ENCODE data around the gene ZNF512B.
A peak's percentile ranks its signal among the peaks of the same experiment; 100 is the strongest.
"Not testable (repeated sequence)": the region's sequence is repeated elsewhere in the genome, so short reads cannot be mapped to it uniquely, and the experiment has no call there.

ZNF512B gene

DNA sequence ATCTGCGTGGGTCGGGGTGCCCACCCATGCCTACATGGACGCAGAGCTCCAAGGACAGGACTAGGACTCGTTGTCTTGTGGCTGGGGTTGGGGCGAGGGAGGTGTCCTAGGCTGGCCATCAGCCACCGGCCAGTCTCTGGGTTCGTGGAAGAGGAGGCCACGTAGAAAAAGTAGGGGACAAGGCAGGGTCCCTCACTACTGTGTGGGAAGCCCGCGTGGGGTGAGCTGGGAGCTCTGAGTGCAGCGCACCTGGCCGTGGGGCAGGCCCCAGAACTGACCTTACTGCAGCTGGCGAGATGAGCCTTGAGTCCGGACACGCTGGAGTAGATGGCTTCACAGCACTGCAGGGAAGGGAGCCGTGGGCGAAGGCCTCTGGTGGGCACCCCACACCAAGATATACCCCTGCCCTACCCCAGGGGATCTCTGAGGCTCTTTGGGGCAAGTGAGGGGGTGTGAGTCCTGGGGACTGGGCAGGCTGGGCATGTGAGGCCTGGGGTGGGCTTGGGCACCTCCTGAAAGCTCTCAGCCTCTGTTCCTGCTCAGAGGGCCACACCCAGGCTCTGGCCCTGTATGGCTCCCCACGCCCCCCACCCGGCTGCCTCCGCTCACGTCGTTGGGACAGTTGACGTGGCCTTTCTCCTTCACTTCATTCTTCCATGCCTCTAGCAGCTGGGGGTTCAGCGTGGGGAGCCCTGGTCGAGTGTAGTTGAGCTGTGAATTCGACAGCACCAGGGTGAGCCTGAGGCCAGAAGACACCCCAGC is 7.9 kb downstream of the ZNF512B start:
- no peak for DNase-seq

DNA sequence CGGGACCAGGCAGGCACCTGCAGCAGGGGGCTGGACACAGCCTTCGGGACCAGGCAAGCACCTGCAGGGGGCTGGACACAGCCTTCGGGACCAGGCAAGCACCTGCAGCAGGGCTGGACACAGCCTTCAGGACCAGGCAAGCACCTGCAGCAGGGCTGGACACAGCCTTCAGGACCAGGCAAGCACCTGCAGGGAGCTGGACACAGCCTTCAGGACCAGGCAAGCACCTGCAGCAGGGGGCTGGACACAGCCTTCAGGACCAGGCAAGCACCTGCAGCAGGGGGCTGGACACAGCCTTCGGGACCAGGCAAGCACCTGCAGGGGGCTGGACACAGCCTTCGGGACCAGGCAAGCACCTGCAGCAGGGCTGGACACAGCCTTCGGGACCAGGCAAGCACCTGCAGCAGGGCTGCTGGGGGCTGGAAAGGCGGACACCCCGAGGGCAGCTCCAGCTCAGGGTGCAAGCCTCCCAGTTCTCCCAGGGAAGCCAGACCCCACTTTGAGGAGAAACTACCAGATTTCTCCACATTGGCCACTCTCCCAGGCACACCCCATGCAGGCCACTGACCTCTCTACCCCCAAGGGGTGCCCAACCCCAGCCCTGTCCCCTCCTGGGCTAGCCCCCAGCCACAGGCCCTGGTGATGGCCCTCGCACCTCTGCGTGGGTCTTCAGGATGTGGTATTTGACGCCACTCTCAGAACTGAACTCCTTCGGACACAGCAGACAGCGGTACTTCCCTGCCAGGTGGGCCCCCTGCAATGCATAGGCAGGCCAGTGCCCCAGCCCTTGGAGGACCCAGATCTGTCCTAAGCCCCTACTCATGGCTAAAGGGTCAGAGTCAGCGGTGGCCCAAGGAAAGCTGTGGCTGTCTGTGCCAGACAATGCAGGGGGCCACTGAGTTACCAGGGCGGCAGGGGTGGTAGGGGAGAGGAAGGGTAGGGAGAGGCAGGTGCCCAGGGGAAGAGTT is 8.8 kb downstream of the ZNF512B start:
- not testable (repeated sequence) for DNase-seq

DNA sequence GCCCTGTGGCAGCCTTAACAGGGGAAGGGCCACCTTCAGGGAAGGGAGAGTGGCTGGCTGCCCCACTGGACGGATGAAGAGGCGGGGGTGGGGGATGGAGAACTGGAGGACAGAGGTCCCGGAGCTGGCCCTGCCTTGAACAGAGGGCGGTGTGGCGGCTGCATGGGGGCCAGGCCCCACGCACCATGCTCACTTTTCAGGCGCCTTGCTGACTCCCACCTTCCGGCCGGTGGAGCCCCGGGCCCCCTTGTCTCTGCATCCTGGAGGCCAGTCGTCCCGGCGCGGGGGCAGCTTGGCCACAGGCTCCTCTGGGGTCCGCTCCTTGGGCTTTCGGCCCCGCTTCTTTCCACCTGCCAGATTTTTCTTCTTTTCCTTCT is 10.0 kb downstream of the ZNF512B start:
- DNase-seq, result no peak

DNA sequence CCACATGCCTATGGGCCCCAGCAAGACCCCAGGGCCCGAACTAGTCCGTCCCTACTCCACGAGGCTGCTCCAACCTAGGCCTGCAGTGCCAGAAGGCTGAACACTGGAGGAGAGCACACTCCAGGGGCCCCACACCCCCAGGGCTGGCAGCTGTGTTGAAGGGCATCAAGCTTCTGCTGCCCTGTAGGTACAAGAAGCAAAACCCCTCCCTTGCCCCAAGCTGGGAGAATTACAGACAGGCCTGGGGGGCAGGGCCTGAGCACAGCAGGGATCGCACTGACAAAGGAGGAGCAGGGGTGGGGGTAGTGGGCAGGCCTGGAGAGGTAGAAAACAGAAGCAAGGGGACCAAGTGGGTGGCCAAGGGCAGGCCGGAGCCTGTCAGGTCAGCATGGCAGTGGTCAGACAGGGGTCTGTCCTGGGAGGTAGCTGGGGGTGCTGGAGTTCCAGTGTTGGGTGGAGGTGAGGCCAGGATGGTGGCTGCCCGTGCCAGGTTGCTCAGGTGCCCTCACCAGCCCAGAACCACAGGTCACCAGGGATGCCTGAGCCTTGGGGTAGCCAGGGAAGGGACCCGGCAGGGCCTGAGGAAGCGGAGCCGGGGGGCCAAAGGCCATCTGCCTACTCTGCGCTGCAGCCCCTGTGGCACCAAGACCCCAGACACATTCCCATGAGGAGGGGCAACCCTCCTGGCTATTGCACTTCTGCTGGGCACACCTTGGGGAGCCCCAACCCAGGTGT is 10.6 kb downstream of the ZNF512B start:
- DNase-seq, result no peak

DNA sequence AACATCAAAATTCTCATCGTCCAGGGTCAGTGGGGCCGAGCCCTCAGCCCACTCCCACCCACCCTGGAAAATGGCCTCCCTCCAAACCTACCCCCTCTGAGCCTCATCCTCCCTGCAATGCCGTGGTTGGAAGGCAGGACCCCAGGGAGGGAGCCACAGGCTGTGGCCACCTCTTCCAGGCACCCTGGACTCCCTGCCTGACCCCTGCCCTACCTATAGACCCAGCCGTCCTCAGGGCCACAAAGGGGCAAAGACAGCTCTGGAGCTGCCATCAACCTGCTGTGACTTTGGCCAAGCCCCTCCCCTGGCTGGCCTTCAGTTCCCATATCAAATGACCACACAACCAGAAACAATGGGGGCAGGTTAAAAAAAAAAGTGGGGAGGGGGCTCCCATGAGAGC is 11.3 kb downstream of the ZNF512B start:
- DNase-seq, result no peak

DNA sequence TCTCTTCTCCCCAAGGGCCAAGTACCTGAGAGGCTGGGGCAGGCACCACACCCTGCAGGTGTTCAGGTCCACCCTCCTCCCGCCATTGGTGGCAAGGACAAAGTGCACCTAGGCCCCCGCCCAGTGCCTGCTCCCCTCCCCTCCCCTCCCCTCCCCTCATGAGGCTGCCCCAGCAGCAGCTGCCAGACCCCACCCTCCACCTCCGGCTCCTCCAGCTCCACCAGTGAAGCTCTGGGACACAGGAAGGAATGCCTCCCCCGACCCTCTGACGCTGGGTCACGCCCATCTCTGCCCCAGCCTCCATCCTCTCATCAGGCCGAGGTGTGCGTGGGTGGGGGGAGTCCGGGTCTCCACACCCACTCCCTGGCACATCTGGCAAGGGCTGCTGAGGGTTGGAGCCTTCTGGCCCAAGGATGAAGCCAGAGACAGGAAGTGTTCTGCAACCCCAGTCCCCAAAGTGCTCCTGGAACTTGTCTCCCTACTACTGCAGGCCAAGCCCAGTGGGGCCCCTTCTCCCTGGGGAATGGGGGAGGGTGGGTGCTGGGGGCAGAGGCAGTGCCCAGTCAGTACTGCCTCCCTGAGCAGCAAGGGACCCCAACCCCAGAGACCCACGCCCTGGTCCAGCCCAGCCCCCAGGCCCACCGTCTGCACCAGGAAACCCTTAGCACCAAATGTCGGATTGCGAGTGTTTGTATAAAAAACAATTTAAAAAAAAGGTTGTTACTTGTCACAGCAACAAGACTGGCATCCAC is 11.9 kb downstream of the ZNF512B start:
- DNase-seq, result no peak

DNA sequence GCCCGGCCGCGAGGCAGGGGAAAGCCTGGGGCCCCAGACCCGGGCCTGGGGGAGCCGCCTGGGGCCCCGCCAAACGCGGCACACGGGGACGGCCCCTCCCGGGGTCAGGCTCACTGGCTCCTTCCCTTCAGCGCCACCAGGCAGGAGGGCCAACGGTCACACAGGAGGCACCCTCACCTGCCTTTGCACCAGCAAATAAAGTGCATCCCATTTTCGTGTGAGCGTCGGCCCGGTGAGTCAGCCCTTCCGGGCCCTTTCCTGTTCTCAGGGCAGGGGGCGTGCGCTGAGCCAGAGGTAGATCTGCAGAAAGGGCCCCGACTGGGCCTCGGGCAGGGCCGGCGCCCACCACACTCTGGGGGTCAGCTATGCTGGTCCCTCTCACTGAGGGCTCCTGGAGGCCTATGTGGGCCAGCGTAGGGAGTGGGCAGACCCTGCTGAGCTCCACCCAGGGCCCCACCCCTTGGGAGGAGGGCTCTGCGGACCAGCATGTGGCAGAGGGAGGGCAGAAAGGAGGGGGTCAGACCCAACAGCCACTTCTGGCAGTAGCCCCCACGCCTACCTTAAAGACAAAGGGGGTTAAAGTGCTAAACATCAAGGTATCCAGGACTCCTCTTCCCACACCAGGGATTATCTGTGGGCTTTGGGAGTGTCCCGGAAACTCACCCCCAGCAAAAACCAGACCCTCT is 12.6 kb downstream of the ZNF512B start:
- DNase-seq, result peak; percentile 34

DNA sequence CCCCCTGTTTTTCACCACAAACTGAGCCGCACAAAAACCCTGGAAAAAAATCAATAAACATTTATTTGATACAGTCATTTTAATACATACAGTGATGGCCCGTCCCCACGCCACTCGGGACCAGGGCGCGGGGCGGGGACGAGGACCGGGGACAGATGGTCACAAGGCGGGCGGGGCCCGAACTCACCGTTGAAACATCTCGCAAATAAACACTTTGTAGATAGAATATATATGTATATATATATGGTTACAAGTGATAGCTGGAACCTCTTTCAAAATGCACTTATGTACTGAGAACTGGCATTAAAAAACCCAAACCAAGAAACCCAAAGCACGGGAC is 13.1 kb downstream of the ZNF512B start:
- DNase-seq, result no peak

DNA sequence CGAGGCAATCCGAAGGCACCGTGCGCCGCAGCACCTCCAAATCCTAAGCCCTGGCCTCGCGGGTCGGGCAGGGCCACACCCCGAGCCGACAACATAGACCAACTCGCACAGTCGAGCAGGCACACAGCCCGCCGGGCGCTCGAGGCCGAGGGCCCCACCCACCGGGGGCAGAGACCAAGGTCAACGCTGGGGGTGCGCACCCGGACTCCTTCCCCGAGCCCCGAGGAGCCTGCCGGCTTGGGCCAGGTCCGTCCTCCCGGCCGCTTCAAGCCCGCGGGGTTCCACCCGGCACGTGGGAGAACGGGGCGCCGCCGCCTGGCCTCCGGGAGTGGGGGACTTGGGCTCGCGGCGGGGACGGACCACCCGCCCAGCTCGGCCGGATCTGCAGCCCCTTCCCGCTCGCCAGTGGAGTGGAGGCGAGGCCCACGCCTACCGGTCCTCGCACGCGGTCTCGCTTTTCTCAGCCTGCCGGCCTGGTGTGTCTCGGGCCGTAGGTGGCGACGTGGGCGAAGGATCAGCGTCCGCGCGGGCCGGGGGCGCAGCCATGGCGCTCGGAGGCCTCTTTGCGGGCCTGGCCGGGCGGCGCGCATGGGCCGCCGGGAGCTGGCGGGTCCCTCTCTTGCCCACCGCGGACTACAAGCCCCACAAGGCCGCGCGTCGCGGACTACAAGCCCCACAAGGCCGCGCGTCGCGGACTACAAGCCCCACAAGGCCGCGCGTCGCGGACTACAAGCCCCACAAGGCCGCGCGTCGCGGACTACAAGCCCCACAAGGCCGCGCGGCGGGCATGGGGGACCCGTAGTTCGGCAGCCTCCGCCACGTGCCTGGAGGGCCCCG is 13.7 kb downstream of the ZNF512B start, which contains the start of gene UCKL1:
Gene UCKL1, minus strand, starts transcription at position 590 of the 837 bp plus-strand sequence. Its CDS starts 44 bp downstream, at position 546.
- DNase-seq, result peak; percentile 77

DNA sequence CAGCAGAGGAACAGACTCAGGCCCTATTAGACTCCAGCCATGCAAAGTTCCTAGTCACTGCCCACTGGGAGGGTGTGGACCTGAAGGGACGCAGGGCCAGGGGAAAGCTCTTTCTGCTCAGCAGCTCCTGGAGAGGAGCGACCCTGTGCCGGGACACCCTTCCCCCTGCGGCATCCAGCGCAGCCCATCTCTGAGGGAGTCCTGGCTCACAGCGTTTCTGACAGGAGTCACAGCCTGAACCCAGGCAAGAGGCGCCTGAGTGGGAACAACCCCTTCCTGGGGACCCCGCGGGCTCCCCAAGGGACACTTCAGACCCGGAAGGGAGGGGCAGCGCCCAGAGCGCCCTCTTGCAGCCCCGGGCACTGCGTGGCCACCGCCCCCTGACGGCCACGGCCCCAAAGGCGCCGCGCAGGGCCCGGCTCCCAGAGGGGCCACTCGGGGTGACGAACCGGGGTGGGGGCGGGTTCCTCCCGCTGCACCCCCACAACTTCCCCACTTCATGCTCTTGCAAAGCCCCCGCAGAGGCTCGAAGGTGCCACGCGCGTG is 14.4 kb downstream of the ZNF512B start:
- peak; percentile 39 for DNase-seq

DNA sequence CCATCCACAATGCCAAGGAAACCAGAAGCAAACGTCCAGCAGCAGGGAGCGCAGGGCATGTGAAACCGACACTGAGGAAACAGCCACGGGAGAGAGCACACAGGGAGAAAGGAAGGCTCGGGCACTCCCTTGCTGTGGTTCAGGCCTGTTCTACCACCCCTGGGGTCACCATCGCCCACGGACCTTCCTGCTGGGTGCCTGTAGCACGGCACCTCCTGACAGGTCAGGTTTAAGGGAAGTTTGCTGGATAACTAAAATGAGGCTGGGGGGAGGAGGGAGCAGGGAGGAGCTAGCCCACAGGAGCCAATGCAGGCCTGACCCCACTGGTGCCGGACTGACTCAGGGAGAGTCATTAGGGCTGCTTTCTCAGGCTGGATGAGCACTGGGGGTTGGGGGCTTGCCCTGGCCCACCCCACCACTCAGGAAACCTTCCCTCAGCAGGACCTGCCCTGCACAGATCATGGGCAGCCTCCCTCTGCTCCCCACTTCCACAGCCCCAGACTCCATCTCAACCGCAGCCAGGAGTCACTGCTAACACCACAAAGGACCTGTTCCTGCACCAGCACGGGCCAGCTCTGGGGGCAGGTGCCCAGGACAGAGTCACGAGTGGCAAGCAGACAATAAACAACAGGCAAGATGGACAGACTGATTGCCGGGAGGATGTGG is 15.8 kb downstream of the ZNF512B start:
- no peak for DNase-seq

DNA sequence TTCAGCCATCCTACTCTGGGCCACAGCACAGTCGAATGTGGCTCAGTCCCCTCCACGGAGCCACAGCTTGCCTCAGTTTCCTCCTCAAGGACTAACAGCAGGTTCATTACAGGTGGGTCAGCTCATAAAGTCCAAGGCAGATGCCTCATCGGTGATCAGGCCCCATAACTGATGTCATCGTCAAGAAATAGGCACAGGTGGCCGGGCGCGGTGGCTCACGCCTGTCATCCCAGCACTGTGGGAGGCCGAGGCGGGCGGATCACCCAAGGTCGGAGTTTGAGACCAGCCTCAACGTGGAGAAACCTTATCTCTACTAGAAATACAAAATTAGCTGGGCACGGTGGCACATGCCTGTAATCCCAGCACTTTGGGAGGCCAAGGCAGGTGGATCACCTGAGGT is 17.0 kb downstream of the ZNF512B start:
- no peak for DNase-seq

DNA sequence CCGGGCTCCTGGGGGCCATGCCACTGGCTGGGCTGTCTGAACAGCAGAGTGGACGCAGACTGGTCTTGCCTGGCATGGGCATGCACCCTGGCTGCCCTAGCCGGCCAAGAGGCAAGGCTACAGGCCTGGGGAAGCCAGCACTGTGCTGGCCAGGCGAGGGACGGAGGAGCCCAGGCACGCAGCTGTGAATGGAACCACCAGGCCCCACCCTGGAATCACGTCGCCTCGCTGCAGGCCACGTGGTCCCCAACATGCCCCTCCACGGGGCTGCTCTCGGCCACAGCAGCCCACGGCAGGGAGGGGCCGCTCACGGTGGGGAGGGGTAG is 17.6 kb downstream of the ZNF512B start:
- no peak for DNase-seq

DNA sequence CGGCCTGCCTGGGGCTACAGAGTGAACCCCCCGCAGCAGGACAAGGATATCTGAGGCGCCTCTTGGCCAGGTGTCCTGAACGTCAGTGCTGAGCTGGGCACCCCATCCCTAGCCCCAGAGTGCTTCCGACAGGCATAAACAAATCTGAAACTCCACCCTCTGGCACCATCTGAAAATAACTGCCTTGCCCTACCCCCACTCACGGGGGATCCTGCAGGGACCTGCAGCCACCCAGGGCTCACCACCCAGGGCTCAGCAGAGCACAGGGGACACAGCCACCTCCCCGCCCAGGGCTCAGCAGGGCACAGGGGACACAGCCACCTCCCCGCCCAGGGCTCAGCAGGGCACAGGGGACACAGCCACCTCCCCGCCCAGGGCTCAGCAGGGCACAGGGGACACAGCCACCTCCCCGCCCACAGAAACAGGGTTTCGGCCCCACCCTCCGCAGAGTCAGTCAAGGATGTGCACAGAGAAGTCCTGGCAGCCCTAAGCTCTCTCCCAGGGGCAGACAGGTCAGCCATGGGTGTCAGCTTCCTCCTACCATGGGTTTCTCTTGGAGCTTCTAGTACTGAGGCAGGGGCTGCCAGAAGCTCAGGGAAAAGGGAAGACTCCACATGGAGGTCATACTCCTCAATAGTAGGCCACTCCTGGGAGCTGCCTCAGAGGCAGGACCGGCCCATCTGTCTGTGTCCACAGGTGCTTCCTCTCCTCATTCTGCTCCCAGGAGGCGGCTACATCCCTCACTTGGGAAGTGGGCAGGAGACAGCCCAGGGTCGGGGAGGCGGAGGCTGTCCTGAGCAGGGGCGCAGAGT is 18.1 kb downstream of the ZNF512B start:
- no peak for DNase-seq

DNA sequence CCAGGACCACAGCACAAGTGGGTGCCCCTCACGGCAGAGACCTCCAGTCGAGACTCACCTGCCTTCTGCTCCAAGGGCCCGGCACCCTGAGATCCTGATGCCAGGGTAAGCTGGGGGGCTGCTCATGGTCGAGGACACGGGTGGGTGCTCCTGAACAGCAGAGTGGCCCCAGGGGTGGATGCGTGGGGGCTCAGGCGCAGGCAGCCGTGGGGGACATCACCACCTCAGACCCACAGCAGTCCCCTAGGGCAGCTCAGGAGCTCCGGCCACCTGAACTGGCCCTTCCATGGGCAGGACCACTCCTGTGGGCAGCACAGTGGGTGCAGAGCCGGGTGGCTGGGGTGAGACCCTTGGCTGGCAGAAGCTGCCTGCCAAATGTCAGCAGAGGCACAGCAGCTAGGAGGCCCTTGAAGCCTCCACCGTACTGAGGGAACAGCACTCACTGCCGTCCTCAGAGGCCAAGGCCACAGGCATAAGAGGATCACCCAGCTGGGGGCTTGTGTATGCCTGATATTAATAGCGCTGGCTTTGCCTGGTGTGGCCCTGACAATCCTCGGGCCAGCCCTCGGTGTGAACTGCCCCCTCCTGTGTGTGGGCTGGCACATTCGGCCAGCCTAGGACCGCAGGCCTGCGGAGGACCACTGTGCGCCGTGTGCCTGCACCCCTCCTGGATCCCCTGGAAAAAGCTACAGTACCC is 18.9 kb downstream of the ZNF512B start:
- no peak for DNase-seq

DNA sequence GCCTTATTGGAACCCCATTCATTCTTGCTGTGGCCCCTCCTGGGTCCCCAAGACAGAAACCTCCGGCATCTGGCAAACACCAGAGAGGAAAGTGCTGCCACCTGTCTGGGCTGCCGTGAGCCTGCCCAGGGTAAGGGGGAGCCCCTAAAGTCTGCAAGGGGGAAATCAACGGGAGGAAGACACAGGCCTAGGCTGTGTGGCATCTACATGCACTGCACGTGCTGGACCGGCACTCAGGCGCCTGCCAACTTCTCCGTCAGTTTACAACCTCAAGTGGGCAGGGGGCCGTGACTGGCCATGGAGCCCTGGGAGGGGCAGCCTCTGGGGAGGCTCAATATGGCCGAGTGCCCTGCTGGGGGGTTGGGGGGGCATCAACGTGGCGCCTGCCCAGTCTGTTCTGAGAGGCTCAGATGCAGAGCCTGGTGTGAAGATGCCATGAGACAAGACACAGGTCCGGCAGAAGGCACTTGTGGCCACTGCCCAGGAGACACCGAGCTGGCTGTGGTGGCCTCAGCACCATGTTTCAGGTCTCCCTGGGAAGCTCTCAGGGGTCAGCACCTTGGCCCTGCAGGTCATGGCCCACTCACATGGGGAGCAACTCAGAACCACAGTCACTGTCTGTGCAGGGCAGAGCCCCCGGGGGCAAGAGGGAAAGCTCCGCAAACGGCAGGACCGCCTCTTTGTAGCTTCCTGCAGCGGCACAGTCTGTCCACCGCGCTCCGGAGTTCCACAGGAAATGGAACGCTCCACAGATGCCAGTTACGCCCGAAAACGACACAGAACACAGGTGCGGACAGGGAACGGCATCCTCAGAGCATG is 21.9 kb downstream of the ZNF512B start:
- DNase-seq, result no peak

DNA sequence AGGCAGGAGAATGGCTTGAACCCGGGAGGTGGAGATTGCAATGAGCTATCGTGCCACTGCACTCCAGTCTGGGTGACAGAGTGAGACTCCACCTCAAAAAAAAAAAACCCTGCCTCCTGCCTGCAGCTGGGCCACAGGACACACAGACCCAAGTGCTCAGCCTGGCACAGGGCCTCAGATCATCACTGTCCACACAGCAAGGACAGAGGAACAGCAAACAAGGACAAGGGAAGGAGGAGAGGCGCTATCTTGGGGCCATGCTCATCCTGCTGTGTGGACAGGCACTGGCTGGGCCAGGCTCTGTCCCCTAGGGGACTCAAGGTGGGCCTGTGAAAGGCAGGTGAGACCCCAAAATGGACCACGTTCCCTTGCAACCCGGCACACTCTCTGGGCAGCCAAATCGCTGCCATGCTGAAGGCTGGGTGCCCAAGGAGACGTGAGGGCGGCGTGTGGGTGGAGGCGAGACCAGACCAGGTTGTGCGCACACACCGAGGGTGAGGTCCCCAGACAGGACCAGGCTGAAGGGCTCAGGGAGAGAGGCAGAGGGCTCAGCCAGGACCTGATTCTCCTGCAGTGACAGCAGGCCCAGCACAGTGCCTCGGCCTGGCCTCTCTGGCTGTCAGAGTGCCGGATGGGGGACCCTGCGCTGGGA is 22.6 kb downstream of the ZNF512B start:
- DNase-seq, result no peak
